ENCODE data around the gene PALM. TPM values are rescaled to one million over a fixed set of nuclear protein-coding genes. Genes with fewer than 3 reads are reported as not detected.

The PALM gene
- total RNA-seq, 4 donors from 2014 or later, result 7.5 to 33.8 (median 21.6) TPM

- Histone ChIP-seq H3K36me3 (no peaks in the 10 kb centered on the region), H3K4me1 (peaks cover 0 to 21% (median 5%) of the 10 kb centered on the region in 4 donors), H3K4me3 (no peak overlapping the region), H3K9me3 (no peaks in the 10 kb centered on the region), H3K27ac (peak overlapping the region in 2 of 4 donors; percentile 6 to 14), H3K27me3 (no peaks in the 10 kb centered on the region)
- TF ChIP-seq POLR2A (IDR thresholded peaks at IDR 0.05) (no peak), CTCF (IDR thresholded peaks at IDR 0.05) (no peak)
- no peak for DNase-seq
Measured at GRCh38 chr19:791567-792305, 83.0 kb downstream of the PALM start.

GRCh38 chr19:792306-792885 lies 83.7 kb downstream of the PALM start:
- no peak for DNase-seq
- no peak for TF ChIP-seq CTCF (IDR thresholded peaks at IDR 0.05)
- TF ChIP-seq POLR2A (IDR thresholded peaks at IDR 0.05), result no peak
- Histone ChIP-seq H3K27me3 (no peaks in the 10 kb centered on the region), H3K4me1 (peaks cover 0 to 21% (median 5%) of the 10 kb centered on the region in 4 donors), H3K9me3 (peaks cover 0 to under 1% (median 0%) of the 10 kb centered on the region in 4 donors), H3K27ac (peak overlapping the region in 2 of 4 donors; percentile 6 to 14), H3K4me3 (no peak overlapping the region), H3K36me3 (no peaks in the 10 kb centered on the region)

GRCh38 chr19:793806-794205 lies 85.1 kb downstream of the PALM start:
- Histone ChIP-seq H3K27ac (no peak overlapping the region), H3K4me1 (peaks cover 0 to 22% (median 9%) of the 10 kb centered on the region in 4 donors), H3K27me3 (no peaks in the 10 kb centered on the region), H3K36me3 (no peaks in the 10 kb centered on the region), H3K9me3 (peaks cover 0 to 3% (median 0%) of the 10 kb centered on the region in 4 donors), H3K4me3 (no peak overlapping the region)
- peak in 1 of 3 donors; percentile 43 for DNase-seq
- no peak for TF ChIP-seq CTCF (IDR thresholded peaks at IDR 0.05)

GRCh38 chr19:795073-795611 lies 86.4 kb downstream of the PALM start:
- peak overlapping the region in 3 of 4 donors; percentile 6 to 44 (median 7) for H3K27ac ChIP-seq
- peak in 1 of 3 donors; percentile 48 for DNase-seq
- H3K36me3 ChIP-seq, result peaks cover 0 to 12% (median 0%) of the 10 kb centered on the region in 3 donors
- H3K27me3 ChIP-seq, result no peaks in the 10 kb centered on the region
- peaks cover 0 to 3% (median 0%) of the 10 kb centered on the region in 4 donors for H3K9me3 ChIP-seq
- no peak for TF ChIP-seq POLR2A (IDR thresholded peaks at IDR 0.05)
- no peak for TF ChIP-seq CTCF (IDR thresholded peaks at IDR 0.05)
- H3K4me1 ChIP-seq, result peaks cover 0 to 35% (median 21%) of the 10 kb centered on the region in 4 donors
- no peak overlapping the region for H3K4me3 ChIP-seq

GRCh38 chr19:795691-796581 lies 87.2 kb downstream of the PALM start:
- peaks cover 0 to 3% (median 0%) of the 10 kb centered on the region in 4 donors for H3K9me3 ChIP-seq
- H3K36me3 ChIP-seq, result peaks cover 0 to 12% (median 0%) of the 10 kb centered on the region in 3 donors
- no peak for TF ChIP-seq CTCF (IDR thresholded peaks at IDR 0.05)
- peak overlapping the region; percentile 61 to 100 (median 74) for H3K4me3 ChIP-seq
- DNase-seq, result peak in 1 of 3 donors; percentile 51
- H3K4me1 ChIP-seq, result peaks cover 5 to 43% (median 28%) of the 10 kb centered on the region in 4 donors
- peak overlapping the region; percentile 6 to 99 (median 78) for H3K27ac ChIP-seq
- H3K27me3 ChIP-seq, result no peaks in the 10 kb centered on the region
